Breast epithelium (tissue), 4 donors: ENCODE data around the gene ANKRD39. TPM values are rescaled to one million over a fixed set of nuclear protein-coding genes. Genes with fewer than 3 reads are reported as not detected.

Source experiments
- DNase-seq, 2 donors: peaks; one replicate each; pipeline ENCODE4 v3.0.0-alpha.2; 2019; ENCODE audit warnings: low spot score in 2 of 2
- H3K27ac ChIP-seq, 2 donors: fragments of 200-600 bp; sonication (generic) in 1 of 2; one replicate each; pipeline ENCODE4 v1.5.1; 2016 to 2019; ENCODE audit warnings: mild to moderate bottlenecking in 1 of 2
- H3K27me3 ChIP-seq, 2 donors: fragments of 200-600 bp; sonication (generic) in 1 of 2; one replicate each; pipeline versions ENCODE4 v1.5.1 to v1.6.0; 2017 to 2019; ENCODE audit warnings: control low read depth in 1 of 2, mild to moderate bottlenecking in 1 of 2
- H3K36me3 ChIP-seq: fragments of 200-600 bp; one replicate; pipeline ENCODE4 v1.5.1; 2019
- H3K4me1 ChIP-seq, 2 donors: fragments of 200-600 bp; sonication (generic); one replicate each; pipeline ENCODE4 v1.5.1; 2016 to 2019; ENCODE audit warnings: control low read depth in 1 of 2
- H3K4me3 ChIP-seq, 3 donors: fragments of 200-600 bp; sonication (generic); 1 replicate in 2 of 3; 2 replicates in 1 of 3; pipeline ENCODE4 v1.5.1; 2016 to 2019; ENCODE audit warnings: mild to moderate bottlenecking in 3 of 3, moderate library complexity in 2 of 3
- H3K9me3 ChIP-seq, 2 donors: fragments of 200-600 bp; sonication (generic) in 1 of 2; one replicate each; pipeline ENCODE4 v1.5.1; 2016 to 2019; ENCODE audit warnings: control low read depth in 1 of 2
- POLR2A ChIP-seq: fragments of 450-650 bp; IDR thresholded peaks from one replicate; pipeline ENCODE4 v1.6.1; 2016; ENCODE audit warnings: antibody characterized with exemption, mild to moderate bottlenecking, moderate library complexity
- POLR2AphosphoS5 ChIP-seq, 3 donors: sonication (generic); formaldehyde crosslinking; IDR thresholded peaks; one replicate each; pipeline ENCODE4 v1.6.1; 2017; ENCODE audit warnings: antibody characterized with exemption in 3 of 3
- intact Hi-C: fragments of 100-400 bp; cut with DNase I; formaldehyde crosslinking; loops from one replicate; pipeline ENCODE4 v1.15.1; 2023; ENCODE audit warnings: low total_unique reads
- total RNA-seq, 3 donors: library from RNA; depleted of rRNA; stranded (reverse); fragments of >200 nt; gene quantifications; one replicate each; pipeline ENCODE4 v1.1.0, GENCODE V29; 2016
- TF ChIP-seq, protein P1 (sequence below), 3 donors: fragments of 450-650 bp; IDR thresholded peaks; one replicate each; pipeline ENCODE4 v1.5.1; 2016 to 2017; ENCODE audit warnings: antibody characterized with exemption in 3 of 3, mild to moderate bottlenecking in 3 of 3, moderate library complexity in 3 of 3

Gene ANKRD39
- total RNA-seq, 3 donors from 2014 or later, result 8.8 to 15.8 (median 9.2) TPM

DNA sequence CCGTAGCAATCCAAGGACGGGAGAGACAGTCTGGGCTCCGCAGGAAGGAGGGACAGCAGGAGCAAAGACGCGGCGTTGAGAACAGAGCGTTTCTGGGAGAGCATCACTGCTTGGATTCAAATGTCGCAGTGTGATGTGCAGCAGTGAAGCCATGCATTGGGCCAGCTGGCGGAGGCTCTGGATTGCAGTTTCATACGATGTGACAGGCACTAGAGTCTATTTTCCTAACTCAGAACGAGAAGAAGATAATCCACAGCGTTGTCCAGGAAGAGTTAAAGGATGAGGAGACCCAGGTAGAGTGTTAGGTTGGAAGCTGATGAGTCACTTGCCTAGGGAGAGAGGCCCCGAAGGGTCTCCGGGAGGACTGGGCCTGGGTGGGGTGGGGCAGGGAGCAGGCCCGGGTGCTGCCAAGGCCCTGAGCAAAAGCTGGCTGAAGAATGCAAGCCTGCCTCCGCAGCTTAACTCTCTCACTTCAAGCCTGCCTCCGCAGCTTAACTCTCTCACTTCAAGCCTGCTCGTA, 29.7 kb upstream of the ANKRD39 start:
- DNase-seq, result no peak
- intact Hi-C loops, result no loop called here
- TF ChIP-seq, protein P1, sequence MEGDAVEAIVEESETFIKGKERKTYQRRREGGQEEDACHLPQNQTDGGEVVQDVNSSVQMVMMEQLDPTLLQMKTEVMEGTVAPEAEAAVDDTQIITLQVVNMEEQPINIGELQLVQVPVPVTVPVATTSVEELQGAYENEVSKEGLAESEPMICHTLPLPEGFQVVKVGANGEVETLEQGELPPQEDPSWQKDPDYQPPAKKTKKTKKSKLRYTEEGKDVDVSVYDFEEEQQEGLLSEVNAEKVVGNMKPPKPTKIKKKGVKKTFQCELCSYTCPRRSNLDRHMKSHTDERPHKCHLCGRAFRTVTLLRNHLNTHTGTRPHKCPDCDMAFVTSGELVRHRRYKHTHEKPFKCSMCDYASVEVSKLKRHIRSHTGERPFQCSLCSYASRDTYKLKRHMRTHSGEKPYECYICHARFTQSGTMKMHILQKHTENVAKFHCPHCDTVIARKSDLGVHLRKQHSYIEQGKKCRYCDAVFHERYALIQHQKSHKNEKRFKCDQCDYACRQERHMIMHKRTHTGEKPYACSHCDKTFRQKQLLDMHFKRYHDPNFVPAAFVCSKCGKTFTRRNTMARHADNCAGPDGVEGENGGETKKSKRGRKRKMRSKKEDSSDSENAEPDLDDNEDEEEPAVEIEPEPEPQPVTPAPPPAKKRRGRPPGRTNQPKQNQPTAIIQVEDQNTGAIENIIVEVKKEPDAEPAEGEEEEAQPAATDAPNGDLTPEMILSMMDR (IDR thresholded peaks at IDR 0.05), result no peak
- TF ChIP-seq POLR2AphosphoS5 (IDR thresholded peaks at IDR 0.05), result peak in 1 of 3 donors; percentile 30
- Histone ChIP-seq H3K36me3 (no peaks in the 10 kb centered on the region), H3K9me3 (no peaks in the 10 kb centered on the region), H3K4me1 (peaks cover 5 to 35% of the 10 kb centered on the region in 2 donors), H3K27me3 (no peaks in the 10 kb centered on the region), H3K4me3 (no peak overlapping the region), H3K27ac (peak overlapping the region; percentile 72 to 85)

DNA sequence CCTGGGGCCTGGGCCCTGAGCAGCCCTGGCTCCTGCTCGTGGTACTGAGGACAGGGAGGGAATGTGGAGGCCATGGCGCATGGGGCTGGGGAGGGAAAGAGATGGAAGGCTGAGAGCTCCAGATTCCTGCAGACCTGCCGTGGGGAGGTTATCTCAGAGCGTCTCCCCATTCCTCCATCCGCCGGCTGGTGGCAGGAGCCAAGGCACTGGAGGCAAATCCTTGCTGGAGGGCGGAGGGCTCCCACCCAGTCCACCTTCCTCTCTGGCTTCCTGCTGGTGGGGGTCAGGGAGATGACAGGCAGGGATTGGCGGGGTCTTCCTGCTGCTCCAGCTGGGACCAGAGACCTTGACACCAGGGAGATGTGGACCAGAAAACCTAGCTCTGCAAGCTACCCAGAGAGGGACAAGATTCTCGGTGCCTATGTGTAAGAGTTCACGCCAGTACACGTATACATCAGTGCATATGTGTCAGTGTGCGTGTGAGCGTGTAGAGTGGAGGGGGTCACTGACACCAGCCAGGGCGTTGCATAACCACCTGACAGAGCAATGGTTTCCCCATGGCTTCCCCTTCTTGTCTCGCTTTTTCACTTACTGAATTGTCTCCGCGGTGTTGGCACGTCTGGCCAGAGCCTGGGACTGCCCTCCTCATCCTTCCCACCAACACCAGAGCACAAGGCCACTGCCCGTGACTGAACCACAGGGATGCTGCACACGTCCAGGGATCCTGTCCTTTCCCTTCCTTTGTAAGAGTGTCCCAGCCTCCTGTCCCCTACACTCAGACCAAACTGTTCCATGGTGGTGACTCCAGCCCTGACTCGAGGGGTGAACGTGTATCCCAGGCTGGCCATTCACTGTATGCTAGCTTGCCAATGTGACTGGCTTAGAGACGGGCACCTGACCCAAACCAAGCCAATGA, 27.9 kb upstream of the ANKRD39 start:
- TF ChIP-seq, protein P1 (IDR thresholded peaks at IDR 0.05), result no peak
- no peak for TF ChIP-seq POLR2A
- TF ChIP-seq POLR2AphosphoS5 (IDR thresholded peaks at IDR 0.05), result no peak
- Histone ChIP-seq H3K4me3 (no peak overlapping the region), H3K36me3 (no peaks in the 10 kb centered on the region), H3K27ac (peak overlapping the region in 1 of 2 donors; percentile 15), H3K9me3 (no peaks in the 10 kb centered on the region), H3K4me1 (peaks cover 5 to 21% of the 10 kb centered on the region in 2 donors), H3K27me3 (no peaks in the 10 kb centered on the region)
- intact Hi-C loops, result no loop called here
- no peak for DNase-seq

DNA sequence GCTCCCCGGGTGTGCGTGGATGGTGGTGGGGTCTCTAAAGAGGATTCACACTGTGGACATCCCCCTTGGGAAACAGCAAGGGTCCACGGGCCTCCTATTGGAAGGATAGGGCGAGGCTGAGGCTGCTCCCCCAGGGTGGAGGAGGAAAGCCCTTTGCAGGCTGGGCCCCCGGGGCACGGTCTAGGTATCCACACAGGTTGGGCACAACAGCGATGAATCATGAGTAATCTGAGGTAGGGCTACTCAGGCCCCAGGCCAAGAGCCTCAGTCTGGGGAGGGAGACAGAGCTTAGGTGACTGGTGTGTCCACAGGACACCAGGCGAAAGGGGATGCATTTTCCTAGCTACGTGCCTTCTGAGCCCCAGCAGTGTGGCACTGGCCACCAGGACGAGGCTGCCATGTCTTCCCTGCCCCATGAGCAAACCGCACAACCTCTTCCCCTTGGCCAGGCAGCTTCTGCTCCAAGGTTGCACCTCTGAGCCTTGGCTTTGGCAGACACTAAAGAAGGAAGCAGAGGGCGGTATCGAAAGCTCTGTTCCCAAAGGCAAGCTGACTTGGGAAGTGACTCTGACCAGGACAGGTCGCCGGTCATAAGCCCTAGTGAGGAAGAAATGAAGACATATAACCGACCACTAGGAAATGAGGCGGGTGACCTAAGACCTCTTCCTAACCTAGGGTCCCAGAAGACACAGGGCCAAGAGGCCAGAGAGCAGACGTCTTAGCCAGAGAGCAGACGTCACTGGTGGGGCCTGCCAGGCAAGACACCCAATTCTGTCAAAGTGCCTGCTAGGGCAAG, 26.7 kb upstream of the ANKRD39 start:
- TF ChIP-seq POLR2A (no peak), POLR2AphosphoS5 (IDR thresholded peaks at IDR 0.05) (no peak)
- TF ChIP-seq, protein P1 (IDR thresholded peaks at IDR 0.05), result no peak
- DNase-seq, result no peak
- peaks cover 5 to 21% of the 10 kb centered on the region in 2 donors for H3K4me1 ChIP-seq
- H3K27me3 ChIP-seq, result no peaks in the 10 kb centered on the region
- peak overlapping the region; percentile 11 to 40 for H3K27ac ChIP-seq
- no peaks in the 10 kb centered on the region for H3K9me3 ChIP-seq
- intact Hi-C loops, result no loop called here
- H3K4me3 ChIP-seq, result no peak overlapping the region
- no peaks in the 10 kb centered on the region for H3K36me3 ChIP-seq

DNA sequence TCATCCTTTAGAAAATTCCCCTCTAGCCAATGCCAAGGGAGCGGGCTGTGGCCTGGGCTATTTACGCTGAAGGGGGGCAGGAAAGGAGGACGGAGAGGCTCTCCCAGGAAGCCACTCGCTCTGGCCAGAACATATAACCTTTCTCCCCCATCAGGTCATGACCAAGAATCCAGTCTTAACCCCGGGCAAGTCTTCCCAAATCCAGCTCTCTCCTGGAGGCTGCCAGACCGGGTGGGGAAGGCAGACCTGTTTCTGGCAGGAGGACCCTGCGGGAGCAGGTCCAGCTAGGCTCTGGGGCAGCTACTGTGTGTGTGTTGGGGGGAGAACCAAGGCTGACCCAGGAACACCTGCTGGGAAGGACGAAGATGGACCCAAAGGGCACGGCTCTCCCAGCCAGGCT, 25.5 kb upstream of the ANKRD39 start:
- Histone ChIP-seq H3K36me3 (no peaks in the 10 kb centered on the region), H3K9me3 (no peaks in the 10 kb centered on the region), H3K27ac (peak overlapping the region in 1 of 2 donors; percentile 53), H3K4me1 (peaks cover 5 to 16% of the 10 kb centered on the region in 2 donors), H3K27me3 (no peaks in the 10 kb centered on the region), H3K4me3 (no peak overlapping the region)
- DNase-seq, result no peak
- intact Hi-C loops, result no loop called here
- TF ChIP-seq POLR2AphosphoS5 (IDR thresholded peaks at IDR 0.05), result no peak
- TF ChIP-seq, protein P1 (IDR thresholded peaks at IDR 0.05), result no peak
- TF ChIP-seq POLR2A, result no peak
